Caco-2 (cell line): Measurements from ENCODE around the gene TMEM115. TPM values are rescaled to one million over a fixed set of nuclear protein-coding genes. Genes with fewer than 3 reads are reported as not detected.

Experiments used
- BruUV-seq: library from RNA; stranded (reverse); fragments of 400-500 nt; replicated peaks from 2 replicates; lab custom pipeline; 2021; lab: Mats Ljungman, UMichigan
- CTCF ChIA-PET: fragments of 300-600 bp; sonication (Branson Sonifier 250); formaldehyde crosslinking; loops from one replicate; lab custom pipeline; 2022; ENCODE audit warnings: antibody characterized with exemption; lab: Charles Lee
- POLR2A ChIA-PET: fragments of 300-600 bp; sonication (Branson Sonifier 250); formaldehyde crosslinking; loops from one replicate; lab custom pipeline; 2022; ENCODE audit warnings: antibody characterized with exemption; lab: Charles Lee
- DNase-seq, 2 experiments: peaks; one replicate each; pipeline versions ENCODE4 v3.0.0 to v3.0.0-alpha.2; 2020 to 2022
- H3K27me3 ChIP-seq: replicated peaks from 2 replicates; pipeline ENCODE4 v1.6.0; 2011; ENCODE audit warnings: low read length; ENCODE audit not compliant: control insufficient read depth, insufficient read depth
- H3K36me3 ChIP-seq: 2 replicates; pipeline ENCODE4 v1.5.1; 2011; ENCODE audit warnings: low read length; ENCODE audit not compliant: control insufficient read depth, insufficient read depth
- H3K4me1 ChIP-seq: fragments of 250-450 bp; sonication (Bioruptor Pico); 2 replicates; pipeline ENCODE4 v1.5.1; 2020; ENCODE audit warnings: mild to moderate bottlenecking
- H3K4me3 ChIP-seq: 2 replicates; pipeline ENCODE4 v1.5.1; 2011; ENCODE audit warnings: low read depth, mild to moderate bottlenecking, control low read depth, low read length
- H3K9me3 ChIP-seq: fragments of 250-450 bp; sonication (Bioruptor Pico); 2 replicates; pipeline ENCODE4 v1.5.1; 2020; ENCODE audit warnings: mild to moderate bottlenecking, moderate library complexity
- H3K27ac Mint-ChIP-seq: one replicate; pipeline ENCODE4 v1.8.0; 2022; ENCODE audit warnings: mixed read lengths; ENCODE audit not compliant: unreplicated experiment
- H3K27me3 Mint-ChIP-seq: one replicate; pipeline ENCODE4 v1.8.0; 2022; ENCODE audit warnings: mixed read lengths; ENCODE audit not compliant: insufficient read depth, unreplicated experiment
- H3K36me3 Mint-ChIP-seq: one replicate; pipeline ENCODE4 v1.8.0; 2022; ENCODE audit warnings: mild to moderate bottlenecking, mixed read lengths; ENCODE audit not compliant: insufficient read depth, unreplicated experiment
- H3K4me1 Mint-ChIP-seq: one replicate; pipeline ENCODE4 v1.8.0; 2022; ENCODE audit warnings: low read depth, mixed read lengths; ENCODE audit not compliant: unreplicated experiment
- H3K4me3 Mint-ChIP-seq: one replicate; pipeline ENCODE4 v1.8.0; 2022; ENCODE audit warnings: mild to moderate bottlenecking, moderate library complexity, mixed read lengths; ENCODE audit not compliant: unreplicated experiment
- H3K9me3 Mint-ChIP-seq: one replicate; pipeline ENCODE4 v1.8.0; 2022; ENCODE audit warnings: mixed read lengths; ENCODE audit not compliant: unreplicated experiment
- intact Hi-C: fragments of 100-400 bp; cut with micrococcal nuclease; formaldehyde crosslinking; loops from one replicate; pipeline ENCODE4 v1.10.0; 2022; ENCODE audit not compliant: unreplicated experiment
- total RNA-seq: library from RNA; stranded (reverse); gene quantifications from 2 replicates; pipeline ENCODE4 v1.2.3, GENCODE V29; 2022
- TF ChIP-seq, protein P1 (sequence below), 2 experiments: fragments of 200-600 bp in 1 of 2; IDR thresholded peaks; 1 replicate in 1 of 2; 2 replicates in 1 of 2; pipeline versions ENCODE4 v1.5.1 to v1.8.0; 2011 to 2022; ENCODE audit warnings: antibody characterized with exemption in 1 of 2, control low read depth in 1 of 2, inconsistent platforms in 1 of 2, low read depth in 1 of 2, low read length in 1 of 2, mild to moderate bottlenecking in 1 of 2, moderate library complexity in 1 of 2; ENCODE audit not compliant: insufficient read depth in 1 of 2, severe bottlenecking in 1 of 2, unreplicated experiment in 1 of 2

The TMEM115 gene
- total RNA-seq, 1 experiment from 2014 or later, result 23.9 TPM

DNA sequence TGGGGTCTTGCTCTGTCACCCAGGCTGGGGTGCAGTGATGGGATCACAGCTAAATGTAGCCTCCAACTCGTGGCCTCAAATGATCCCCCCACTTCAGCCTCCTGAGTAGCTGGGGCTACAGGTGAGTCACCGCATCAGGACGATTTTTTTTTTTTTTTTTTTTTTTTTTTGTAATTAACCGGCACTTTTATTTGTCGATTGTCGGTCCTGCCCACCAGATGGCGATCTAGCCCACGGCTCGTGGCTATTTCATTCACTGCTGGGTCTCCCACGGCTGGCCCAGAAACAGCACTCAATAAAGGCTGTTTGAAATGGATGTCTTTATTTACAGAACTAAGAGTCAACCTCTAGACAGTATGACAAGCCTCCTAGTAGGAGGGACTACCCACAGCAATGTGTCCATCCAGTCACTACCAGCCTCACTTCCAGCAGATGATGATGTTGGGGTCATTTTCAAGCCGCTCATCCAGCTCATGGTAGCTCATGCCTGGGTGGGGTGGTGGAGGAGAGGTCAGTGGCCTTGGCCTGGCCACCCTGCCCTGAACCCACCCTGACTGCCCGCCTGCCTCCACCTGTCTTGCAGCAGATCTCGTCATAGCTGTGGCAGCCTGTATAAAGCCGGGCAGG lies 12.0 kb downstream of the TMEM115 start:
- H3K4me3 ChIP-seq, result no peak overlapping the region
- ChIA-PET CTCF (interaction anchor here (0.7 to 1.7 kb wide), 3 partner anchors 10 to 1024 kb away, joined by 4 to 15 read pairs (median 4); no protein-coding TSS in a partner anchor), POLR2A (interaction anchor here (0.7 to 1.0 kb wide), 2 partner anchors 10 to 18 kb away, joined by 3 to 9 read pairs; no protein-coding TSS in a partner anchor)
- peaks cover 16% of the 10 kb centered on the region for H3K36me3 Mint-ChIP-seq
- BruUV-seq, result no TSS peak
- peaks cover 3% of the 10 kb centered on the region; the same call in 1 of the 2 replicates for H3K4me1 ChIP-seq
- no peaks in the 10 kb centered on the region for H3K27me3 Mint-ChIP-seq
- peak; percentile 71 to 76 for DNase-seq
- H3K27me3 ChIP-seq, result no peaks in the 10 kb centered on the region
- H3K4me1 Mint-ChIP-seq, result peaks cover 13% of the 10 kb centered on the region
- intact Hi-C loops, result loop anchor here (1.0 to 2.0 kb wide), 3 partner anchors 18 to 203 kb away; no protein-coding TSS in a partner anchor
- H3K27ac Mint-ChIP-seq, result no peak overlapping the region
- 0 out of 2 replicates have a peak, but pooled peaks cover 2% of the 10 kb centered on the region for H3K36me3 ChIP-seq
- H3K4me3 Mint-ChIP-seq, result no peak overlapping the region
- no peaks in the 10 kb centered on the region for H3K9me3 ChIP-seq
- TF ChIP-seq, protein P1, sequence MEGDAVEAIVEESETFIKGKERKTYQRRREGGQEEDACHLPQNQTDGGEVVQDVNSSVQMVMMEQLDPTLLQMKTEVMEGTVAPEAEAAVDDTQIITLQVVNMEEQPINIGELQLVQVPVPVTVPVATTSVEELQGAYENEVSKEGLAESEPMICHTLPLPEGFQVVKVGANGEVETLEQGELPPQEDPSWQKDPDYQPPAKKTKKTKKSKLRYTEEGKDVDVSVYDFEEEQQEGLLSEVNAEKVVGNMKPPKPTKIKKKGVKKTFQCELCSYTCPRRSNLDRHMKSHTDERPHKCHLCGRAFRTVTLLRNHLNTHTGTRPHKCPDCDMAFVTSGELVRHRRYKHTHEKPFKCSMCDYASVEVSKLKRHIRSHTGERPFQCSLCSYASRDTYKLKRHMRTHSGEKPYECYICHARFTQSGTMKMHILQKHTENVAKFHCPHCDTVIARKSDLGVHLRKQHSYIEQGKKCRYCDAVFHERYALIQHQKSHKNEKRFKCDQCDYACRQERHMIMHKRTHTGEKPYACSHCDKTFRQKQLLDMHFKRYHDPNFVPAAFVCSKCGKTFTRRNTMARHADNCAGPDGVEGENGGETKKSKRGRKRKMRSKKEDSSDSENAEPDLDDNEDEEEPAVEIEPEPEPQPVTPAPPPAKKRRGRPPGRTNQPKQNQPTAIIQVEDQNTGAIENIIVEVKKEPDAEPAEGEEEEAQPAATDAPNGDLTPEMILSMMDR (IDR thresholded peaks at IDR 0.05; ENCODE audit: insufficient read depth in 1 of 2, low read depth in 1 of 2, low read length in 1 of 2, severe bottlenecking in 1 of 2, unreplicated experiment in 1 of 2), result peak in 1 of 2 experiments; percentile 50
- no peaks in the 10 kb centered on the region for H3K9me3 Mint-ChIP-seq

DNA sequence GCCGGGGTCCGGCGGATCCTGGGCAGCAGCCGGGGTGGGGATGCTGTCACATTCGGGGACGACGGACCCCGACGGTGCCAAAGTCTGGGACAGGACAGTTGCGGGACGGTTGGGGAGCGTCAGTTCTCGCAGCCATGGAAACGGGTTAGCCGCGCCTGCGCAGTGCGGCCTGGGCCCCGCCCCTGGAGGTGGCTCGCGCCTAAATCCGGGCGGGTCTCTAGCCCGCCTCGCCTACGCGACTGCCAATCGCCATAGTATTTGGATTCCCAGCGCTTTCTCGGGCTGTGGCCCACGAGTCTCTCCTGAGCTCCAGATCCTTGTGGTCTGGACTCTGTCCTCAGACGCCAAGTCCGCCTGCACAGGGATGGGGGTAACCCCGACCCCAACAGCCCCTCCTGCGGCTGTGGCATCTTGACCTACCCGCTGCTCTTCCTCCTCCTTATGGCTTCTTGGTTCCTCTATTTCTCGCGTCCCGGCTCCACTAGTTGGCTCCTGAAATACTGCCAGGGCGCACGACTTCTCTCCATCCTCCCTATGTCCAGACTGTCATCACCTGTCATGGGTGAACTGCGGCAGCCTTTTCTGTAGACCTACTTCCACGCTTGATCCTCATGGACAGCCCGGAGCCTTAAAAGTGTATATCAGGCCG lies 13.6 kb downstream of the TMEM115 start, which contains the start of gene ZMYND10:
TSS of gene ZMYND10 (minus strand) at position 147 of the 649 bp plus-strand sequence. CDS start 153 bp downstream, outside the sequence.
- TF ChIP-seq, protein P1 (IDR thresholded peaks at IDR 0.05; ENCODE audit: insufficient read depth in 1 of 2, low read depth in 1 of 2, low read length in 1 of 2, severe bottlenecking in 1 of 2, unreplicated experiment in 1 of 2), result no peak
- H3K9me3 Mint-ChIP-seq, result no peaks in the 10 kb centered on the region
- H3K4me1 Mint-ChIP-seq, result peaks cover 6% of the 10 kb centered on the region
- ChIA-PET POLR2A (interaction anchor here (0.6 to 0.7 kb wide), 2 partner anchors 9 to 224 kb away, joined by 3 to 5 read pairs; no protein-coding TSS in a partner anchor), CTCF (interaction anchor here (0.6 to 1.2 kb wide), 4 partner anchors 9 to 197 kb away, joined by 3 to 6 read pairs (median 4); no protein-coding TSS in a partner anchor)
- Histone ChIP-seq H3K4me1 (peaks cover 3% of the 10 kb centered on the region; the same call in 1 of the 2 replicates), H3K27me3 (no peaks in the 10 kb centered on the region), H3K9me3 (no peaks in the 10 kb centered on the region), H3K36me3 (0 out of 2 replicates have a peak, but pooled peaks cover 2% of the 10 kb centered on the region), H3K4me3 (peak within 1 kb of the TSS; percentile 35)
- no TSS peak for BruUV-seq
- no peaks in the 10 kb centered on the region for H3K27me3 Mint-ChIP-seq
- intact Hi-C loops, result loop anchor here (2.0 kb wide), 2 partner anchors 19 to 197 kb away; no protein-coding TSS in a partner anchor
- peak; percentile 68 to 83 for DNase-seq
- H3K4me3 Mint-ChIP-seq, result peak within 1 kb of the TSS; percentile 68
- H3K36me3 Mint-ChIP-seq, result peaks cover 9% of the 10 kb centered on the region
- peak within 1 kb of the TSS; percentile 10 for H3K27ac Mint-ChIP-seq

DNA sequence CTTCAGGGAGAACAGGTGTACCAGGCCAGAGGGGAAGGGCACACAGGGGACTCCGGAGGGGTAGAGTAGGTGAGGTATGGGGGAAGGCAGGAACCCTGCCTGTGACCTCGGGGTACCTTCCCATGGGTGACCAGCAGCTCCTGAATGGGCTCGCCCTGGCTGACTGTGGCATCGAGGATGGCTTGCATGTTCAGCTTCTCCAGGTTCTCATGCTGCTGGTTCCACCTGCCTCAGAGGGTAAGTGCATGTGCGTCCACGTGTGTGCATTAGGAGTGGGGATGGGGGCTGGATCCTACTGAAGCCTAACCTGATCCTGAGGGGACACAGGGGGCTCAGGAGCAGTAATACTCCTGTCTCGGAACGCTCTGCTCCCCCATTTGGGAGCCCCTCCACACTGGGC lies 14.3 kb downstream of the TMEM115 start:
- ChIA-PET POLR2A (interaction anchor here (0.6 kb wide), 1 partner anchor 8 kb away, joined by 3 read pairs; no protein-coding TSS in a partner anchor), CTCF (interaction anchor here (0.6 to 1.2 kb wide), 4 partner anchors 8 to 197 kb away, joined by 3 to 6 read pairs (median 4); no protein-coding TSS in a partner anchor)
- H3K9me3 ChIP-seq, result no peaks in the 10 kb centered on the region
- peak overlapping the region; percentile 35; the same call in 1 of the 2 replicates for H3K4me3 ChIP-seq
- Mint-ChIP-seq H3K36me3 (peaks cover 2% of the 10 kb centered on the region), H3K9me3 (no peaks in the 10 kb centered on the region), H3K4me3 (peak overlapping the region; percentile 68), H3K4me1 (peaks cover 6% of the 10 kb centered on the region), H3K27me3 (no peaks in the 10 kb centered on the region), H3K27ac (no peak overlapping the region)
- intact Hi-C loops, result no loop called here
- H3K4me1 ChIP-seq, result peaks cover 3% of the 10 kb centered on the region; the same call in 1 of the 2 replicates
- DNase-seq, result no peak
- H3K36me3 ChIP-seq, result 0 out of 2 replicates have a peak, but pooled peaks cover 2% of the 10 kb centered on the region
- no TSS peak for BruUV-seq
- no peaks in the 10 kb centered on the region for H3K27me3 ChIP-seq
- TF ChIP-seq, protein P1 (IDR thresholded peaks at IDR 0.05; ENCODE audit: insufficient read depth in 1 of 2, low read depth in 1 of 2, low read length in 1 of 2, severe bottlenecking in 1 of 2, unreplicated experiment in 1 of 2), result no peak
